Suppressor macrophage (primary cell): ENCODE data around the gene YPEL3.

Experiments
- DNase-seq, 4 experiments: peaks; one replicate each; pipeline ENCODE4 v3.0.0-alpha.2; 2020 to 2022

The YPEL3 gene

GRCh38 chr16:30068333-30068732 lies 27.7 kb downstream of the YPEL3 start:
- DNase-seq = no peak

DNA sequence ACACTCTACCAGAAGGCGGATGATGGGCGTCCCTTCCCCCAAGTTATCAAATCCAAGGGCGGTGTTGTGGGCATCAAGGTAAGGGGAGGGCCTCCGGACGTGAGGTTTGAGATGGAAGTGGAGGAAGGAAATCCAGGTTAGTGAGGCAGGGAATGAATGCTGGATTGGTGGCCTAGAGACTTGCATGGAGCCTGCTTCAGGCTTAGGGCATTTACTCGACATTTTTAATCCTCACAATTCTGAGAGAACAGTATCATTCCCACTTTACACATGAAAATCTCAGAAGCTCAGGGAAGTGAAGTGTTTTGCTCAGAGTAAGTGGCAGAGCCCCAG lies 28.5 kb downstream of the YPEL3 start:
- DNase-seq = no peak

DNA sequence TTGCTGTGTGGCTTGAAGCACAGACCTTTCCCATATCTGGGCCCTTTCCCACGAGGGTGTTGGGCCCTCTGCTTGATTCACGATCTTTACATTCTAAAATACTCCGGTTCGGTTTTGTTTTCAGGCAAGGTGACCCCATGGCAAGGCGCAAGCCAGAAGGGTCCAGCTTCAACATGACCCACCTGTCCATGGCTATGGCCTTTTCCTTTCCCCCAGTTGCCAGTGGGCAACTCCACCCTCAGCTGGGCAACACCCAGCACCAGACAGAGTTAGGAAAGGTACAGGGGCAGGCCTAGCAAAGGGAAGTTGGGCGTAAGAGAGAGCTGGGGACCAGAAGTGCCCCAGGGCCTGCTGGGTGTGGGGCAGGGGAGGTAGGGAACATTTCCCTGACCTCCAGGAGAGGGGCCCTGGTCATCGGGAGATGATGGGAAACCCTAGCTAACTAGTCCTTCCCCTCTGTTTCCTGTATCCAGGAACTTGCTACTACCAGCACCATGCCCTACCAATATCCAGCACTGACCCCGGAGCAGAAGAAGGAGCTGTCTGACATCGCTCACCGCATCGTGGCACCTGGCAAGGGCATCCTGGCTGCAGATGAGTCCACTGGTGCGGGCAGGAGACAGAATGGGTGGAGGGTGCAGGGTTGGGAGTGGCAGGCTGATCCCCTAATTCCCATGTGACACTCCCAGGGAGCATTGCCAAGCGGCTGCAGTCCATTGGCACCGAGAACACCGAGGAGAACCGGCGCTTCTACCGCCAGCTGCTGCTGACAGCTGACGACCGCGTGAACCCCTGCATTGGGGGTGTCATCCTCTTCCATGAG lies 29.0 kb downstream of the YPEL3 start:
- DNase-seq = peak; percentile 49 to 74 (median 66)

- DNase-seq = peak; percentile 63 to 84 (median 73)
Observed at GRCh38 chr16:30065943-30066760, 29.9 kb downstream of the YPEL3 start.

- peak; percentile 99 to 100 (median 99) for DNase-seq
Observed at GRCh38 chr16:30065102-30065942, 30.7 kb downstream of the YPEL3 start, which contains the start of gene ALDOA. Gene ALDOA (plus strand): TSS chr16:30065760. CDS start chr16:30066898, 1,138 bp downstream.

DNA sequence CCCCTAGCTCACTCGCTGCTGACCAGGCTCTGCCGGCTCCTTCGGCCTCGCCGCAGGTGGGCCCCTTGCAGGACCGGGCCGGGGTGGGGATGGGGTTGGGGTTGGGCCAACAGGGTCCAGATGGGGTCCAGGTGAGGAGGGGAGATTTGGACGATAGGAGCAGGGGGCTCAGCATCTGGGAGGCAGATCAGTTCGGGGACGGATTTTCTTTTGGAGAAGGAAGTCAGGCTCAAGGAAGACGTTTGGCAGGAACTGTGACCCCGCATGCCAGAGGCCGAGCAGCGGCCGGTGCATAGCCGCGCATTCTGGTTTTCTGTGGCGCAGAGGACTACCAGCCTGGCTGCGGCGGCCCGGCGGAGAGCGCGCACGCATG lies 31.3 kb downstream of the YPEL3 start:
- no peak for DNase-seq

- DNase-seq = peak; percentile 44 to 77 (median 67)
Observed at GRCh38 chr16:30063893-30064728, 31.9 kb downstream of the YPEL3 start.

DNA sequence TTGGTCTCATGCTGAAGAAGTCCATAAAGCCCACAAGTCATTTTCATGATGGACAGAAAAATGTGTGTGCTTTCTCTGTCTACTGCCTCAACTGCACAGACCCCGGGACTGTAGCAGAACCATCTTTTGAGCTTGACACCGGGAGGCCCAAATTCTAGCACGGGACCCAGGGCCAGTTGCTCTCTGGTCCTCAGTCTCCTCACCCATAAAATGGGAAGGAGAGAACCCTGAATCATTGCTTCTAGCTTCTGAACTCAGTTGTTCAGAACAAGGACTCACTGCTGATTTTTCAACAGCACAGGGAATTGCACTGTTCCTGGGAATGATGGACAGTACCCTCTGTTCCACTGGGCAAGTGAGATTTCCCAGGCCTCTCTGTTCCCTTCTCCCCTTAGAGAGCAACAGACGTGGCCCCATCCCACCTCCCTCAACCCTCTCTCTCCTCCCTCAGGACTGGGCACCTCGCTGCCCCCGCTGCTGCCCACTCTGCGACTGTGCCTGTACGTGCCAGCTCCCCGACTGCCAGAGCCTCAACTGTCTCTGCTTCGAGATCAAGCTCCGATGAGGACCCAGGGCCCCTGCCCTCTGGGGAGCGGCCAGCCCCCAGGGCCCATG lies 32.6 kb downstream of the YPEL3 start:
- no peak for DNase-seq

GRCh38 chr16:30060836-30061554 lies 35.0 kb downstream of the YPEL3 start:
- DNase-seq = no peak

GRCh38 chr16:30060346-30060745 lies 35.7 kb downstream of the YPEL3 start:
- no peak for DNase-seq

- DNase-seq = peak in 3 of 4 experiments; percentile 44 to 76 (median 58)
Observed at GRCh38 chr16:30054959-30055553, 41.0 kb downstream of the YPEL3 start.

DNA sequence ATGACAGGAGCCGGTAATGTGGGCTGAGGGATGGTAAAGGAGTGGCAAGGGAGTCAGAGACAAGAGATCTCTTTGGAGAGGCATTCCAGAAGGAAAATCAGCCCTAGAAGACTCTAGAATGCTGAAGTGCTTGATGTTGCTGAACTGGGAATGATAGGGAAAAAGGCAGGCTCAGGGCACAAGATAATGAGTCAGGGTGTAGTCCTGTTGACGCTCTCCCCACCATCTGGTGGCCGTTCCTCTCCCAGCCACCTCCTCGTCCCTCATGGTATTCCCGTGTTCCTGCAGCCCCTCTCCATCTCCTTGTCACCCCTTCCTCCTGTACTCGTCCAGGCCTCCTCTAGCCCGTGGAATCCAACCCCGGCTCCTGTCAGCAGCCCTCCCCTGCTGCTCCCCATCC lies 41.6 kb downstream of the YPEL3 start:
- DNase-seq = no peak

- DNase-seq = peak in 3 of 4 experiments; percentile 52 to 69 (median 55)
Observed at GRCh38 chr16:30053376-30054015, 42.5 kb downstream of the YPEL3 start.

DNA sequence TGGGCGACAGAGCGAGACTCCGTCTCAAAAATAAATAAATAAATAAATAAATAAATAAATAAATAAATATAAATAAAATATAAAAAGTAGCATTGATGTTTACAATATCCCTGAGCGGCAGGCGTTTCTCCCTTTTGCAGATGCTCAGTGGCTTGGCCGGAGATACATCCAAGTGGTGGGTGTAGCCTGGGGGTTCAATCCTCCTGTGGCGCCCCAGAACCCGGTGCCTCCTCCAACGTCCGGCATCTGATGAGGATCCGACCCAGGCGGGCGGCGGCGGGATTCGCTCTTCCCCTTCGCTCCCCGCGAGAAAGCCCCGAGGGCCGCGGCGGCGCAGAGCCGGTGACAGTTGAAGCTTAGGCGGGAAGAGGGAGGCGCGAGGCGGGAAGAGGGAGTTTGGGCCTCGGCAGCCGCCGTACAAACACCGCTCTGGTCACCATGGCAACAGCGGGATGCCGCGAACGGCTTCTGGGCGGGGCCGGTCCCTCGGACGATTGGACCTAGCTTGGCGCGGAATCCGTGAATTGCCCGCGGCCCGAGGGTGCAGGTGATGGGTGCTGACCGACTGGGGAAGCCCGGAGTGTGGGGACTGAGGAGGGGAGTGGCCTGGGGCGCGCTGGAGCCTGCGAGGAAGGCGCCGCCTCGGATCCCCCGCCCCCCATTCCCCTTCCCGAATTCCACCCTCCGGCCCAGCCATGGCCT lies 43.2 kb downstream of the YPEL3 start:
- peak; percentile 96 to 98 (median 97) for DNase-seq

DNA sequence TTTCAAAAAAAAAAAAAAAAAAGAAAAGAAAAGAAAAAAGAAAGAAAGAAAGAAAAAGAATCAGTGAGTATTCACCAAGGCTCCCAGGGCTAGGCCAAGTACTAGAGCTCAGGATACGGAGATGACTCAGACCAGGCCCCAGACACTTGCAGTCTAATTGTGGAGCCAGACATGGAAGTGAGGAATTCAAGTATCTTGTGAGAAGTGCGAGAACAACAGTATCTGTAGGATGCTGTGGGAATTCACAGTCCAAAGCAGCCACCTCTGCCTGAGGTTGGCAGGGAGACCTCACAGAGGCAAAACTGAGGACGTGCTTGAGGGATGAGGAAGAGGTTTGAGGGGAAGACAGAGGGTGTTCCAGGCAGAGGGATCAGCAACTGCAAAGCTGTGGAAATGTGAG lies 44.5 kb downstream of the YPEL3 start:
- DNase-seq = peak in 1 of 4 experiments; percentile 18

DNA sequence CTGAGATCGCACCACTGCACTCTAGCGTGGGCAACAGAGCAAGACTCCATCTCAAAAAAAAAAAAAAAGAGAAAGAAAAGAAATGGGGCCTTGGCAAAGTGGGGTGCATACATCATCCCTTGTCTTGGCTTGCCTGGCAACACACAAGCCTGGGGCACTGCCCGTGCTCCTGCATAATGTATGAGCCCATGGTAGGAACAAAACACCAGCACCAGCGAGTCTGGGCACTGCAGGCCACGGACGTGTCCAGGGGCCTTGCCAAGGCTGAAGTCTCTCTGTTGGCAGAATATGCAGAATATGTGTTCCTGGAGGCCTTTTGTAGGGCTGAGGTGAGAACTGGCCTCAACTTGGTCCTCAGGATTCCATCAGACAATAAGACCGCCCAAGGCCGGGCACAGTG lies 46.1 kb downstream of the YPEL3 start:
- DNase-seq = no peak

- DNase-seq = no peak
Observed at GRCh38 chr16:30046588-30046987, 49.4 kb downstream of the YPEL3 start.

GRCh38 chr16:30046178-30046577 lies 49.8 kb downstream of the YPEL3 start:
- no peak for DNase-seq
